Measurements from ENCODE around the gene SDC1.
"Not testable (repeated sequence)": the region's sequence is repeated elsewhere in the genome, so short reads cannot be mapped to it uniquely, and the experiment has no call there.

Gene SDC1

GRCh38 chr2:20196053-20196656 lies 28.8 kb downstream of the SDC1 start:
- TF ChIP-seq CTCF (IDR thresholded peaks at IDR 0.05): no peak
- no peak for DNase-seq (ENCODE audit: low spot score)
- no peak overlapping the region for H3K4me3 ChIP-seq
- no peak overlapping the region for H3K27ac ChIP-seq

GRCh38 chr2:20195431-20196033 lies 29.4 kb downstream of the SDC1 start:
- H3K27ac ChIP-seq: no peak overlapping the region
- DNase-seq (ENCODE audit: low spot score): no peak
- no peak overlapping the region for H3K4me3 ChIP-seq
- no peak for TF ChIP-seq CTCF (IDR thresholded peaks at IDR 0.05)

GRCh38 chr2:20195016-20195411 lies 29.9 kb downstream of the SDC1 start:
- DNase-seq (ENCODE audit: low spot score); H3K4me3 ChIP-seq; H3K27ac ChIP-seq: not testable (repeated sequence)

GRCh38 chr2:20194097-20195015 lies 30.6 kb downstream of the SDC1 start:
- TF ChIP-seq CTCF (IDR thresholded peaks at IDR 0.05): no peak
- no peak overlapping the region for H3K4me3 ChIP-seq
- no peak for DNase-seq (ENCODE audit: low spot score)
- no peak overlapping the region for H3K27ac ChIP-seq

GRCh38 chr2:20193185-20193584 lies 31.7 kb downstream of the SDC1 start:
- no peak overlapping the region for H3K27ac ChIP-seq
- DNase-seq (ENCODE audit: low spot score): no peak
- no peak overlapping the region for H3K4me3 ChIP-seq
- no peak for TF ChIP-seq CTCF (IDR thresholded peaks at IDR 0.05)

- Histone ChIP-seq H3K4me3 (no peak overlapping the region), H3K27ac (no peak overlapping the region)
- no peak for TF ChIP-seq CTCF (IDR thresholded peaks at IDR 0.05)
- DNase-seq (ENCODE audit: low spot score): no peak
Measured at GRCh38 chr2:20192781-20193180, 32.1 kb downstream of the SDC1 start.

- DNase-seq (ENCODE audit: low spot score): no peak
Measured at GRCh38 chr2:20191714-20192569, 33.0 kb downstream of the SDC1 start.

More at GRCh38 chr2:20191714-20192569, 33.0 kb downstream of the SDC1 start:
- no peak for TF ChIP-seq CTCF (IDR thresholded peaks at IDR 0.05)
- Histone ChIP-seq H3K27ac (no peak overlapping the region), H3K4me3 (no peak overlapping the region)
